GM12864 (cell line): ENCODE data around the gene SLC30A1.
A peak's percentile ranks its signal among the peaks of the same experiment; 100 is the strongest.

Experiments
- DNase-seq: peaks from one replicate; pipeline ENCODE4 v3.0.0-alpha.2; 2011; ENCODE audit warnings: low read depth
- H3K4me3 ChIP-seq: 2 replicates; pipeline ENCODE4 v1.5.1; 2011; ENCODE audit warnings: mild to moderate bottlenecking, low read depth, low read length, control low read depth
- TF ChIP-seq, protein P1 (sequence below): IDR thresholded peaks from 2 replicates; pipeline ENCODE4 v1.5.1; 2011; ENCODE audit warnings: low read depth, mild to moderate bottlenecking, moderate library complexity, low read length, control low read depth, inconsistent platforms; ENCODE audit errors: missing control alignments

SLC30A1 gene

GRCh38 chr1:211583011-211583992 is 4.3 kb upstream of the SLC30A1 start:
- TF ChIP-seq, protein P1, sequence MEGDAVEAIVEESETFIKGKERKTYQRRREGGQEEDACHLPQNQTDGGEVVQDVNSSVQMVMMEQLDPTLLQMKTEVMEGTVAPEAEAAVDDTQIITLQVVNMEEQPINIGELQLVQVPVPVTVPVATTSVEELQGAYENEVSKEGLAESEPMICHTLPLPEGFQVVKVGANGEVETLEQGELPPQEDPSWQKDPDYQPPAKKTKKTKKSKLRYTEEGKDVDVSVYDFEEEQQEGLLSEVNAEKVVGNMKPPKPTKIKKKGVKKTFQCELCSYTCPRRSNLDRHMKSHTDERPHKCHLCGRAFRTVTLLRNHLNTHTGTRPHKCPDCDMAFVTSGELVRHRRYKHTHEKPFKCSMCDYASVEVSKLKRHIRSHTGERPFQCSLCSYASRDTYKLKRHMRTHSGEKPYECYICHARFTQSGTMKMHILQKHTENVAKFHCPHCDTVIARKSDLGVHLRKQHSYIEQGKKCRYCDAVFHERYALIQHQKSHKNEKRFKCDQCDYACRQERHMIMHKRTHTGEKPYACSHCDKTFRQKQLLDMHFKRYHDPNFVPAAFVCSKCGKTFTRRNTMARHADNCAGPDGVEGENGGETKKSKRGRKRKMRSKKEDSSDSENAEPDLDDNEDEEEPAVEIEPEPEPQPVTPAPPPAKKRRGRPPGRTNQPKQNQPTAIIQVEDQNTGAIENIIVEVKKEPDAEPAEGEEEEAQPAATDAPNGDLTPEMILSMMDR: no peak
- no peak overlapping the region for H3K4me3 ChIP-seq
- DNase-seq: no peak

GRCh38 chr1:211581526-211581925 is 2.6 kb upstream of the SLC30A1 start:
- no peak for DNase-seq
- H3K4me3 ChIP-seq: no peak overlapping the region

GRCh38 chr1:211580303-211580687 is 1.3 kb upstream of the SLC30A1 start:
- DNase-seq: no peak
- no peak overlapping the region for H3K4me3 ChIP-seq
- TF ChIP-seq, protein P1: no peak

More at GRCh38 chr1:211581526-211581925, 2.6 kb upstream of the SLC30A1 start:
- TF ChIP-seq, protein P1: no peak

- TF ChIP-seq, protein P1: no peak
- peak overlapping the region; percentile 53 for H3K4me3 ChIP-seq
- peak; percentile 41 for DNase-seq
These were observed 710 bp upstream of the SLC30A1 start for GRCh38 chr1:211579440-211580302.

DNA sequence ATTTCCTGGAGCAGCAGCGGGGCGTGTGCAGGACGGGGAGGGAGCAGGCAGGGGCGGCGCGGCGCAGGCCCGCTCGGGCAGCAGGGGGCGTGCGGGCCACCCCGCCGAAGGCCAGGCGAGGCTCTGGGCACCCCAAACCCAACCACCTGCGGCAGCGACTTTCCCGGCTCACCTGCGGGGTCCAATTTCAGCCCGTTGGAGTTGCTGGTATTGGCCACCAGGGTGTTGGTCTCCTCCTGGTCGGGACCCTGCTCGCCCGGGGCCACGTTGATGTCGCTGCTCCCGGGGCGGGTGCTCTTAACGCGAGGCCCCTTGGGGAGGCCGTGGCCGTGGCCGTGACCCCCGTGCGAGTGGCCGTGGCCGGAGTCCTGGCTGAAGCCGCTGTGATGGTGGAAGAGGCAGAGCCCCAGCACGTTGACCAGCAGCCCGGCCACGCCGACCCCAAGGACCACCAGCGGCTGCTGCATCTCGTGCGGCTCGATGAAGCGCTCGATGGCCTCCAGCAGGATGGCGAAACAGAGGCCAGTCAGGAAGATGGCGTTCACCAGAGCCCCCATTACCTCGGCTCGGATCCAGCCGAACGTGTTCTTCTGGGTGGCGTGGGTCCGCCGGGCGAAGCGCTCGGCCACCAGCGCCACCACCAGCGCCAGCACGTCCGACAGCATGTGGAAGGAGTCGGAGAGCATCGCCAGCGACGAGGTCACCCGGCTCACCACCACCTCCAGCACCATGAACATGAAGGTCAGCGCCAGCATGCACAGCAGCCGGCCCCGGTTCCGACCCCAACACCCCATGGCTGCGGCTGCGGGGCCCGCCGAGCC is 932 bp downstream of the SLC30A1 start:
- peak overlapping the region; percentile 94 for H3K4me3 ChIP-seq
- TF ChIP-seq, protein P1: peak; percentile 74
- DNase-seq: peak; percentile 34

DNA sequence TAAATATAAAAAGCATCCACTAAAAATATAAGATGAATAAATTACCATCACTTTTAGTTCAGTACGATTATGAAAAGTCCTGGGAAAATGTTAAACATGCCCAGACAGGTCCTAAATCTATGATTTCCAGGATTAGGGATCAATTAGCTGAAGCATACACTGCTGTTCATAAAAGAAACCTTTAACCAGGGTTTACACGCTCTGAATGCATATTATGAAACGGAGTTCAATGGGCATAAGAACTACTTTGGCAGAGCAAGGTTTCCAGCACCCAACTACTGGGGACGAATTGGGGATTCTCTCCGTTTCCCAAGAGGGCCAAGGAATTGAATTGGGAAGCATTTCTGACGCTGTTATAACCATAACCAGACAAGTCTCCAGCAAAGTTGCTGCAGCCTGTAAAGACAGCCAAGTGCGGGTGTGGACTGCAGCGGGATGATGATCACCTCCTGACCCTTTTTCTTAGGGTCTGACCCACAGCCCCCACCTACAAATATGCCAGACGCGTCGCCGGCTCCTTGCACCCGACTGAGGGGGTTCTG is 1.6 kb downstream of the SLC30A1 start:
- no peak for DNase-seq
- peak overlapping the region; percentile 94 for H3K4me3 ChIP-seq
- TF ChIP-seq, protein P1: no peak
